IPS DF 19.7 (cell line): ENCODE data around the gene BPIFB2.

Experiments
- DNase-seq: peaks from one replicate; pipeline ENCODE4 v3.0.0-alpha.2; 2013; ENCODE audit warnings: low read depth, low spot score

Gene BPIFB2

GRCh38 chr20:32984196-32984595, 23.3 kb upstream of the BPIFB2 start:
- DNase-seq = no peak

GRCh38 chr20:32984631-32985354, 22.7 kb upstream of the BPIFB2 start:
- DNase-seq = no peak

GRCh38 chr20:32985596-32985995, 21.9 kb upstream of the BPIFB2 start:
- no peak for DNase-seq

- DNase-seq = no peak
Observed at GRCh38 chr20:32986331-32986966, 21.1 kb upstream of the BPIFB2 start.

GRCh38 chr20:32987044-32987825, 20.3 kb upstream of the BPIFB2 start:
- DNase-seq = no peak

- DNase-seq = no peak
Observed at GRCh38 chr20:32988008-32988407, 19.5 kb upstream of the BPIFB2 start.

GRCh38 chr20:32989507-32990283, 17.8 kb upstream of the BPIFB2 start:
- no peak for DNase-seq

- DNase-seq = no peak
Observed at GRCh38 chr20:32990426-32990825, 17.1 kb upstream of the BPIFB2 start.

GRCh38 chr20:32991383-32991782, 16.1 kb upstream of the BPIFB2 start:
- no peak for DNase-seq

GRCh38 chr20:32991792-32992641, 15.5 kb upstream of the BPIFB2 start:
- no peak for DNase-seq

GRCh38 chr20:32993496-32994050, 13.9 kb upstream of the BPIFB2 start:
- DNase-seq = no peak

- DNase-seq = no peak
Observed at GRCh38 chr20:32995802-32996201, 11.7 kb upstream of the BPIFB2 start.

- no peak for DNase-seq
Observed at GRCh38 chr20:32997431-32997830, 10.1 kb upstream of the BPIFB2 start.

GRCh38 chr20:32999603-33000250, 7.8 kb upstream of the BPIFB2 start:
- no peak for DNase-seq

GRCh38 chr20:33000802-33001466, 6.6 kb upstream of the BPIFB2 start:
- DNase-seq = no peak

- DNase-seq = no peak
Observed at GRCh38 chr20:33002087-33002808, 5.3 kb upstream of the BPIFB2 start.

GRCh38 chr20:33004141-33004751, 3.3 kb upstream of the BPIFB2 start, which contains the start of gene SUN5:
TSS of gene SUN5 (minus strand) at chr20:33004433. CDS start at chr20:33004340, 93 bp downstream.
- DNase-seq = no peak

- DNase-seq = no peak
Observed at GRCh38 chr20:33005132-33005566, 2.4 kb upstream of the BPIFB2 start.
